KG1 (cell line): ENCODE measurements around the gene KIR3DL2.
"Not testable (repeated sequence)": the region's sequence is repeated elsewhere in the genome, so short reads cannot be mapped to it uniquely, and the experiment has no call there.

Experiments
- DNase-seq: peaks from one replicate; lab custom pipeline; 2025; lab: John Stamatoyannopoulos, UW

Gene KIR3DL2

GRCh38 chr19:54850061-54850640, at the start of gene KIR3DL2:
KIR3DL2 (plus strand) TSS chr19:54850443; CDS start chr19:54850476, 33 bp downstream.
- DNase-seq: not testable (repeated sequence)

GRCh38 chr19:54803410-54803809, 46.8 kb upstream of the KIR3DL2 start, which contains the start of gene KIR2DL4:
KIR2DL4 (plus strand) TSS chr19:54803610; CDS start chr19:54803652, 42 bp downstream.
- DNase-seq: no peak

GRCh38 chr19:54804101-54804500, 46.1 kb upstream of the KIR3DL2 start:
- DNase-seq: no peak

GRCh38 chr19:54804571-54804970, 45.7 kb upstream of the KIR3DL2 start:
- no peak for DNase-seq

GRCh38 chr19:54805665-54806515, 44.4 kb upstream of the KIR3DL2 start:
- no peak for DNase-seq

GRCh38 chr19:54806516-54806838, 43.8 kb upstream of the KIR3DL2 start:
- no peak for DNase-seq

- DNase-seq: not testable (repeated sequence)
Measured at GRCh38 chr19:54814571-54814970, 35.7 kb upstream of the KIR3DL2 start.

- DNase-seq: not testable (repeated sequence)
Measured at GRCh38 chr19:54816251-54816650, 34.0 kb upstream of the KIR3DL2 start, which contains the start of gene KIR3DL1. KIR3DL1 (plus strand) TSS chr19:54816468.

- DNase-seq: no peak
Measured at GRCh38 chr19:54817670-54818536, 32.3 kb upstream of the KIR3DL2 start.

GRCh38 chr19:54824416-54824815, 25.8 kb upstream of the KIR3DL2 start:
- DNase-seq: not testable (repeated sequence)

- not testable (repeated sequence) for DNase-seq
Measured at GRCh38 chr19:54825326-54825725, 24.9 kb upstream of the KIR3DL2 start.

- DNase-seq: not testable (repeated sequence)
Measured at GRCh38 chr19:54828064-54828463, 22.2 kb upstream of the KIR3DL2 start.

GRCh38 chr19:54832496-54832895, 17.7 kb upstream of the KIR3DL2 start, which contains the start of gene KIR2DS4:
KIR2DS4 (plus strand) TSS chr19:54832676.
- not testable (repeated sequence) for DNase-seq

GRCh38 chr19:54835126-54835525, 15.1 kb upstream of the KIR3DL2 start:
- DNase-seq: not testable (repeated sequence)

GRCh38 chr19:54837522-54837921, 12.7 kb upstream of the KIR3DL2 start:
- not testable (repeated sequence) for DNase-seq

- DNase-seq: not testable (repeated sequence)
Measured at GRCh38 chr19:54843171-54843570, 7.1 kb upstream of the KIR3DL2 start.

- DNase-seq: no peak
Measured at GRCh38 chr19:54850930-54851329, 687 bp downstream of the KIR3DL2 start.

- no peak for DNase-seq
Measured at GRCh38 chr19:54851353-54851752, 1.1 kb downstream of the KIR3DL2 start.

GRCh38 chr19:54855241-54855640, 5.0 kb downstream of the KIR3DL2 start:
- not testable (repeated sequence) for DNase-seq

- DNase-seq: not testable (repeated sequence)
Measured at GRCh38 chr19:54858476-54858875, 8.2 kb downstream of the KIR3DL2 start.

GRCh38 chr19:54859421-54859820, 9.2 kb downstream of the KIR3DL2 start:
- DNase-seq: not testable (repeated sequence)

- not testable (repeated sequence) for DNase-seq
Measured at GRCh38 chr19:54863459-54863858, 13.2 kb downstream of the KIR3DL2 start.
